VCaP (cell line): Measurements from ENCODE around the gene TOGARAM2.
"Not testable (repeated sequence)": the region's sequence is repeated elsewhere in the genome, so short reads cannot be mapped to it uniquely, and the experiment has no call there.

Experiments
- H3K27ac ChIP-seq: fragments of 450-650 bp; 2 replicates; pipeline ENCODE4 v1.5.1; 2017
- TF ChIP-seq, protein P1 (sequence below): fragments of 450-650 bp; conservative IDR thresholded peaks from 2 replicates; pipeline ENCODE4 v1.5.1; 2017; ENCODE audit warnings: mild to moderate bottlenecking, moderate library complexity

Gene TOGARAM2

GRCh38 chr2:29079887-29080286 lies 98.8 kb downstream of the TOGARAM2 start:
- H3K27ac ChIP-seq, result no peak overlapping the region
- TF ChIP-seq, protein P1, sequence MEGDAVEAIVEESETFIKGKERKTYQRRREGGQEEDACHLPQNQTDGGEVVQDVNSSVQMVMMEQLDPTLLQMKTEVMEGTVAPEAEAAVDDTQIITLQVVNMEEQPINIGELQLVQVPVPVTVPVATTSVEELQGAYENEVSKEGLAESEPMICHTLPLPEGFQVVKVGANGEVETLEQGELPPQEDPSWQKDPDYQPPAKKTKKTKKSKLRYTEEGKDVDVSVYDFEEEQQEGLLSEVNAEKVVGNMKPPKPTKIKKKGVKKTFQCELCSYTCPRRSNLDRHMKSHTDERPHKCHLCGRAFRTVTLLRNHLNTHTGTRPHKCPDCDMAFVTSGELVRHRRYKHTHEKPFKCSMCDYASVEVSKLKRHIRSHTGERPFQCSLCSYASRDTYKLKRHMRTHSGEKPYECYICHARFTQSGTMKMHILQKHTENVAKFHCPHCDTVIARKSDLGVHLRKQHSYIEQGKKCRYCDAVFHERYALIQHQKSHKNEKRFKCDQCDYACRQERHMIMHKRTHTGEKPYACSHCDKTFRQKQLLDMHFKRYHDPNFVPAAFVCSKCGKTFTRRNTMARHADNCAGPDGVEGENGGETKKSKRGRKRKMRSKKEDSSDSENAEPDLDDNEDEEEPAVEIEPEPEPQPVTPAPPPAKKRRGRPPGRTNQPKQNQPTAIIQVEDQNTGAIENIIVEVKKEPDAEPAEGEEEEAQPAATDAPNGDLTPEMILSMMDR, result no peak

DNA sequence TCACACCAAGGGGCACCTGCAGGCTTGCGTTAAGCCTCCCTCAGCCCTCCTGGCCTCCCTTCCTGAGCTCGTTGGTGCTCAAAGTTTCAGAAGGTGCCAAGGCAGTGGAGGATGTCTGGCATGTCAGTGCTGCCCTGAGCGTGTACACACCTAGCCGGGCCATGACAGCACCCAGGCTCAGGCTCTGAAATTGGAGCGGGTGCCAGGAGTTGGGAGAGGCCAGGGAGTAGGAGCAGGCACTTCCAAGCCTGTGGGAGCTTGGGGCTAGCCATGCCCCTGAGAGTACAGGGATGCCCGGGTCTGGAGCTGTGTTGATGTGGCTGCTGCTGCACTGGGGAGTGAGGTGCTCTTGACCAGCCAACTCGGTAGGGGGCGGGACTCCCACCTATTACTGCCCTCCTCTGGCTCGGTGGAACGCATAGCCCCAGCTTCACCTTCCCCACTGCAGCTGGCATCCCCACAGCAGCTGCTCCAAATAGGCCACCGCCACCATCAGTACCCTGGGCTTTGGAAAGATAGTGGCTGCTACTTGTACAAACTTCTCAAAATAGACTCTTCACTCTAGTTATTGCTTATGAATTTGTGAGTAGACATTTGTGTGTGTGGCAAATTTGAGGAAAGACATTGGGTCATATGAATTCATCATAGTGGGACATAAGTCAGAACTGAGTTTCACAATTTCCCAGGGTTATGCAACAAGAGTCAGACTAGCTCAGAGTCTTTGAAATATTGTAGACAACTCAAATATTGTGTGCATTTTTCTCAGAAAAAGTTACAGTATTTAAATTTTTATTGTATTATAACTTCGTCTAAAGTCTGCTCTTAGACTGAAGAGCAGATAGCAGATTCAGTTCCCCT lies 100.0 kb downstream of the TOGARAM2 start:
- TF ChIP-seq, protein P1, result no peak
- H3K27ac ChIP-seq, result no peak overlapping the region

DNA sequence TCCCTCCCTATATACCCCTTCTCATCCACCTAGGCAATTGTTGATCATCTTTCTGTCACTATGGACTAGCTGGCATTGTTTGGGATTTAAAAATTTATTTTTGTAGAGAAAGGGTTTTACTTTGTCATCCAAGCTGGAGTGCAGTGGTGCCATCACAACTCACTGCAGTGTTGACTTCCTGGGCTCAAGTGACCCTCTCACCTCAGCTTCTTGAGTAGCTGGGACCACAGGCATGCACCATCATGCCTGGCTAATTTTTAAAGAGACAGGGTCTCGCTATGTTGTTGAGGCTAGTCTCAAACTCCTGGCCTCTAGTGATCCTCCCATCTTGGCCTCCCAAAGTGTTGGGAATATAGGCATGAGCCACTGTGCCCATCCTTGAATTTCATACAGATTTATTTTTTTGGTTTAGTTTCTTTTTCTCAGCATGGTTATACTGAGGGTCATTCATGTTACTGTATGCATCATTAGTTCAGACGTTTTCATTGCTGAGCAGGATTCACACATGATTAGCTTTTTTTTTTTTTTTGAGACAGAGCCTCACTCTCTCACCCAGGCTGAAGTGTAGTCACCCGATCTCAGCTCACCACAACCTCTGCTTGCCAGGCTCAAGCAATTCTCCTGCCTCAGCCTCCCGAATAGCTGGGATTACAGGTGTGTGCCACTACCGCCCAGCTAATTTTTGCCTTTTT lies 101.9 kb downstream of the TOGARAM2 start:
- TF ChIP-seq, protein P1, result no peak

GRCh38 chr2:29084554-29084953 lies 103.5 kb downstream of the TOGARAM2 start:
- H3K27ac ChIP-seq, result no peak overlapping the region
- TF ChIP-seq, protein P1, result no peak

More for the DNA sequence above, 101.9 kb downstream of the TOGARAM2 start:
- no peak overlapping the region for H3K27ac ChIP-seq

DNA sequence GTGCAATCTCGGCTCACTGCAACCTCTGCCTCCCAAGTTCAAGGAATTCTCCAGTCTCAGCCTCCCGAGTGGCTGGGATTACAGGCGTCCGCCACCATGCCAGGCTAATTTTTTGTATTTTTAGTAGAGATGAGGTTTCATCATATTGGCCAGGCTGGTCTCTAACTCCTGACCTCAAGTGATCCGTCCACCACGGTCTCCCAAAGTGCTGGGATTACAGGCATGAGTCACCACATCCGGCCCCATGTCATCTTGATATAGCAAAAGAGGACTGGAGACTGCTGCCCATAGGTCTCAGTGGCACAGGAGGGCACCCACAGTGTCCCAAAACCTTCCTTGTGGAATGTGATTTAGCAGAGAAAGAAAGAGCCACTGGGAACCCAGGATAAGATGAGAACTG lies 109.2 kb downstream of the TOGARAM2 start:
- not testable (repeated sequence) for H3K27ac ChIP-seq

- H3K27ac ChIP-seq, result no peak overlapping the region
- TF ChIP-seq, protein P1, result no peak
These were observed 115.9 kb downstream of the TOGARAM2 start for GRCh38 chr2:29096969-29097368.

DNA sequence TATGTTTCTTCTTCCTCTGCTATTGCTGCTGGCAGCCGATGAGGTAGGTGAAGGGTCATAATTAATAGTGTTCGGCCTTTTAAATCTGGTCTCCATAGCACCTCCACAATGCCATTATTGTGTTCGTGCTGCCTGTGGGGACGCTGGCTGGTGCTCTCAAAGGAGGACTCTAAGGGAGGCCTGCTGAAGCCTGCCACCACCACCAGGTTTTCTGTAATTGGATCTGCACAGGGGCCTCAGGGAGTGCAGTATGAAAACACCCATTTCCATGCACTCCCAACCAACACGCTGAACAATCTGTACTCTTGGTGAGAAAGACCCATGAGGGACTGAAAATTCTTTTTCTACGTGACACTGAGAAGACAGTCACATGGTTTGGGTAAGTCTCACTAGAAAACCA lies 116.5 kb downstream of the TOGARAM2 start:
- TF ChIP-seq, protein P1, result no peak
- H3K27ac ChIP-seq, result no peak overlapping the region

DNA sequence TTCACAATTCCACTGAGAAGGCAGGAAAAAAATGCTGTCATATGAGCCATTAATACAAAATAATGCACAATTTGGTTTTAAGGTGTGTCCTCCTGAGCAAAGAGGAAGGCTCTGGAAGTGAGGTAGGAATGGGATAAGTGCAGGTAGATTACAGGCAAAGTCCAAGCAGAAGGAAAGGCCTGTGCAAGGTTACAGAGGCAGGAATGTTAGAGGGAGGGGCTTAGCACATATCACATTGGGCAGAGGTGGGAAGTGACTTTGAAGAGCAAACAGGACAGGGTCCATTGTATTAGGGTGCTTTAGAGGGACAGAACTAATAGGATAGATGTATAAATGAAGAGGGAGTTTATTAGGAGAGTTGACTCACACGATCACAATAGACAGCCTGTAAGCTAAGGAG lies 119.5 kb downstream of the TOGARAM2 start:
- TF ChIP-seq, protein P1, result no peak
- no peak overlapping the region for H3K27ac ChIP-seq
